K562 (cell line): ENCODE results near the gene MN1. TPM values are rescaled to one million over a fixed set of nuclear protein-coding genes. Genes with fewer than 3 reads are reported as not detected.

Experiments
- ATAC-seq: fragments of 200-7000 bp; cut with Tn5 transposase; 3 replicates; pipeline ENCODE4 v1.9.1; 2020; ENCODE audit warnings: moderate library complexity
- BruUV-seq: library from RNA; stranded (reverse); fragments of 400-500 nt; replicated peaks from 2 replicates; lab custom pipeline; 2021; lab: Mats Ljungman, UMichigan
- CTCF ChIA-PET: fragments of 300-600 bp; formaldehyde crosslinking; extraction: SDS; loops from one replicate; lab custom pipeline; 2021; ENCODE audit warnings: low intra/inter-chr PET ratio; lab: Yijun Ruan, JAX
- POLR2A ChIA-PET: fragments of 300-600, 350-650 bp; sonication (Branson Sonifier 250); formaldehyde crosslinking; extraction: SDS; loops from one replicate; lab custom pipeline; 2021; ENCODE audit warnings: antibody characterized with exemption, inconsistent platforms; lab: Yijun Ruan, JAX
- DNase-seq, 4 experiments: peaks; one replicate each; pipeline versions ENCODE4 v3.0.0 to v3.0.0-alpha.2; 2011 to 2018; ENCODE audit warnings: low spot score in 3 of 4, mixed read lengths in 3 of 4; ENCODE audit errors: extremely low read depth in 1 of 4
- FAIRE-seq: peaks from 2 replicates; lab custom pipeline; 2011; peaks lifted over from hg19 to GRCh38; lab: Jason Lieb, UNC
- H2AFZ ChIP-seq: 2 replicates; pipeline ENCODE4 v1.6.0; 2011; ENCODE audit warnings: low read depth, low read length, control low read depth, inconsistent platforms
- H3K27ac ChIP-seq: fragments of 200-600 bp; 3 replicates; pipeline ENCODE4 v1.8.0; 2011; ENCODE audit warnings: low read depth, mild to moderate bottlenecking, control low read depth, inconsistent platforms, low read length, moderate library complexity, mixed read lengths; ENCODE audit errors: extremely low read depth
- H3K27me3 ChIP-seq, 2 experiments: fragments of 300-600 bp in 1 of 2; 2 replicates in 1 of 2; 3 replicates in 1 of 2; pipeline versions ENCODE4 v1.6.0 to v1.8.0; 2011; ENCODE audit warnings: inconsistent platforms in 2 of 2, low read length in 2 of 2, mild to moderate bottlenecking in 1 of 2, mixed read lengths in 1 of 2, moderate library complexity in 1 of 2; ENCODE audit not compliant: control insufficient read depth in 2 of 2, insufficient read depth in 2 of 2
- H3K36me3 ChIP-seq: fragments of 300-600 bp; 3 replicates; pipeline ENCODE4 v1.8.0; 2011; ENCODE audit warnings: mild to moderate bottlenecking, low read length, inconsistent platforms; ENCODE audit not compliant: control insufficient read depth, insufficient read depth
- H3K4me1 ChIP-seq, 2 experiments: fragments of 200-600 bp in 1 of 2; replicated peaks in 1 of 2; 2 replicates in 1 of 2; 3 replicates in 1 of 2; pipeline versions ENCODE4 v1.5.1 to v1.8.0; 2011; ENCODE audit warnings: inconsistent platforms in 2 of 2, low read length in 2 of 2, mild to moderate bottlenecking in 1 of 2, mixed read lengths in 1 of 2, moderate library complexity in 1 of 2; ENCODE audit not compliant: control insufficient read depth in 2 of 2, insufficient read depth in 2 of 2
- H3K4me2 ChIP-seq: 2 replicates; pipeline ENCODE4 v1.6.1; 2011; ENCODE audit warnings: low read length, control low read depth, inconsistent platforms, mixed read lengths; ENCODE audit not compliant: insufficient read depth
- H3K4me3 ChIP-seq: fragments of 200-600 bp; sonication (generic), shearing (Covaris generic); 2 replicates; pipeline ENCODE4 v1.5.1; 2016; ENCODE audit warnings: control low read depth, inconsistent platforms
- H3K79me2 ChIP-seq: fragments of 200-600 bp; 3 replicates; pipeline ENCODE4 v1.8.0; 2011; ENCODE audit warnings: low read length, inconsistent platforms; ENCODE audit not compliant: control insufficient read depth, insufficient read depth
- H3K9ac ChIP-seq, 2 experiments: 2 replicates each; pipeline versions ENCODE4 v1.6.0 to v1.6.1; 2011; ENCODE audit warnings: low read depth in 2 of 2, low read length in 2 of 2, control low read depth in 1 of 2, inconsistent platforms in 1 of 2, mild to moderate bottlenecking in 1 of 2, mixed read lengths in 1 of 2; ENCODE audit not compliant: insufficient read depth in 1 of 2
- H3K9me1 ChIP-seq: one replicate; pipeline ENCODE4 v1.6.0; 2011; ENCODE audit warnings: inconsistent platforms, mild to moderate bottlenecking, low read length, moderate library complexity; ENCODE audit not compliant: control insufficient read depth, insufficient read depth
- H3K9me3 ChIP-seq: replicated peaks from 2 replicates; pipeline ENCODE4 v1.5.1; 2011; ENCODE audit warnings: low read depth, low read length, inconsistent platforms; ENCODE audit not compliant: control insufficient read depth, insufficient read depth
- H4K20me1 ChIP-seq: replicated peaks from 2 replicates; pipeline ENCODE4 v1.6.1; 2011; ENCODE audit warnings: low read length, inconsistent platforms, mixed read lengths; ENCODE audit not compliant: control insufficient read depth, insufficient read depth
- BRD4 ChIP-seq: fragments of 200-600 bp; sonication (generic); IDR thresholded peaks from 2 replicates; pipeline ENCODE4 v1.6.1; 2017; ENCODE audit warnings: inconsistent platforms
- CBX8 ChIP-seq: fragments of 200-600 bp; sonication (generic); IDR thresholded peaks from 2 replicates; pipeline ENCODE4 v1.6.1; 2012; ENCODE audit warnings: borderline replicate concordance, mixed run types, low read depth, mild to moderate bottlenecking, moderate library complexity, mixed read lengths, low read length, control low read depth, inconsistent platforms; ENCODE audit not compliant: poor library complexity, severe bottlenecking; ENCODE audit errors: extremely low read depth
- CCNT2 ChIP-seq: IDR thresholded peaks from 2 replicates; pipeline ENCODE4 v1.6.1; 2011; ENCODE audit warnings: borderline replicate concordance, low read depth, mild to moderate bottlenecking, moderate library complexity, mixed read lengths, low read length; ENCODE audit not compliant: insufficient read length; ENCODE audit errors: extremely low read depth
- CHD2 ChIP-seq: IDR thresholded peaks from 2 replicates; pipeline ENCODE4 v1.6.1; 2011; ENCODE audit warnings: low read depth, low read length
- FOXP1 ChIP-seq: sonication (generic); formaldehyde crosslinking; IDR thresholded peaks from 2 replicates; pipeline ENCODE4 v1.8.0; 2022; ENCODE audit warnings: mild to moderate bottlenecking, missing genetic modification reagents
- GABPB1 ChIP-seq: sonication (generic); formaldehyde crosslinking; IDR thresholded peaks from 2 replicates; pipeline ENCODE4 v1.8.0; 2022; ENCODE audit warnings: mild to moderate bottlenecking, missing genetic modification reagents
- GTF2E2 ChIP-seq: fragments of 200-800 bp; sonication (Bioruptor generic); IDR thresholded peaks from 2 replicates; pipeline ENCODE4 v1.6.1; 2016; ENCODE audit warnings: missing genetic modification characterization, missing compliant biosample characterization
- HDAC2 ChIP-seq: fragments of 450-650 bp; IDR thresholded peaks from 2 replicates; pipeline ENCODE4 v1.6.1; 2016; ENCODE audit warnings: mild to moderate bottlenecking
- HIVEP1 ChIP-seq: fragments of 250-450 bp; sonication (Bioruptor Pico); IDR thresholded peaks from 2 replicates; pipeline ENCODE4 v1.4.0; 2020; ENCODE audit warnings: mild to moderate bottlenecking
- SNRNP70 ChIP-seq: fragments of 200-400 bp; formaldehyde crosslinking; optimal IDR thresholded peaks from 2 replicates; pipeline ENCODE3; 2017; ENCODE audit warnings: low read depth, low read length
- ZHX1 ChIP-seq: fragments of 150-350 bp; conservative IDR thresholded peaks from 2 replicates; pipeline ENCODE4 v1.6.1; 2014; ENCODE audit warnings: low read length
- ZNF175 ChIP-seq: fragments of 200-800 bp; sonication (Bioruptor generic); IDR thresholded peaks from 2 replicates; pipeline ENCODE4 v1.6.1; 2016; ENCODE audit warnings: low read depth, mild to moderate bottlenecking, missing genetic modification characterization, missing compliant biosample characterization
- ZNF408 ChIP-seq: fragments of 250-450 bp; sonication (Bioruptor Pico); IDR thresholded peaks from 2 replicates; pipeline ENCODE4 v1.4.0; 2020; ENCODE audit warnings: low read depth, mild to moderate bottlenecking, moderate library complexity
- WGBS: fragments of 100-300 bp; shearing (Covaris generic); methylation state at CpG from one replicate; pipeline ENCODE4 v1.1.6; 2016; ENCODE audit warnings: low coverage, mixed read lengths; ENCODE audit not compliant: insufficient coverage; ENCODE audit errors: missing lambda C conversion rate; 5-methylcytosine and 5-hydroxymethylcytosine counted together
- in situ Hi-C: fragments of 300-500 bp; cut with MboI; formaldehyde crosslinking; loops from 4 replicates; pipeline ENCODE4 v1.15.0; 2018; ENCODE audit warnings: inconsistent platforms, mixed read lengths
- intact Hi-C: fragments of 100-400 bp; cut with micrococcal nuclease; formaldehyde crosslinking; loops from 2 replicates; pipeline ENCODE4 v1.14.2; 2022
- polyA plus RNA-seq, 8 experiments: library from polyadenylated mRNA; depleted of rRNA in 4 of 8; stranded (reverse) in 5 of 8; unstranded in 3 of 8; fragments of >200 nt; fragmentation: Nextera tagmentation in 2 of 8; fragmentation: Illumina TruSeq in 1 of 8; extraction: Ambion mirVana in 2 of 8; extraction: Trizol in 1 of 8; gene quantifications; 2 replicates each; pipeline versions ENCODE4 v1.2.1 to v1.2.3, GENCODE V29; 2011 to 2014; ENCODE audit warnings: inconsistent platforms in 1 of 8, missing spikeins in 1 of 8
- total RNA-seq, 7 experiments: library from RNA; depleted of rRNA in 6 of 7; stranded (reverse); fragments of >200 nt in 6 of 7; fragmentation: Illumina TruSeq in 2 of 7; extraction: Trizol in 2 of 7; gene quantifications; 2 replicates each; pipeline versions ENCODE4 v1.2.1 to v1.2.3, GENCODE V29; 2011 to 2021; ENCODE audit warnings: low replicate concordance in 1 of 7

Gene MN1
- total and polyA plus RNA-seq, 9 of the 15 experiments (the other 6 are each of a cell fraction or from before 2014, with no cell fraction given), result under 0.01 to 0.05 (median 0.03) TPM; not detected in 5

GRCh38 chr22:27795053-27795452, 6.5 kb downstream of the MN1 start (continued):
- TF ChIP-seq ZNF408 (CRISPR knock-in tag) (no peak), GTF2E2 (tag) (no peak)

GRCh38 chr22:27794226-27794625, 7.3 kb downstream of the MN1 start:
- no peaks in the 10 kb centered on the region for H3K9me1 ChIP-seq
- H3K27ac ChIP-seq, result no peak overlapping the region
- peaks cover 17 to 27% of the 10 kb centered on the region in 2 experiments; a peak in 4 of 5 replicates for H3K27me3 ChIP-seq
- ChIA-PET POLR2A (interaction anchor here (0.7 kb wide), 1 partner anchor 381 kb away, joined by 3 read pairs; no protein-coding TSS in a partner anchor), CTCF (no interaction called here)
- peaks cover 0 to 7% of the 10 kb centered on the region in 2 experiments; a peak in 2 of 5 replicates for H3K4me1 ChIP-seq
- H3K9me3 ChIP-seq, result no peaks in the 10 kb centered on the region
- no peak overlapping the region for H3K9ac ChIP-seq
- no peak for DNase-seq
- H3K4me2 ChIP-seq, result no peak overlapping the region
- no peaks in the 10 kb centered on the region for H3K79me2 ChIP-seq
- ATAC-seq, result no peak
- intact Hi-C loops (no loop called here), in situ Hi-C loops (no loop called here)
- FAIRE-seq, result no peak
- H2AFZ ChIP-seq, result no peak overlapping the region
- BruUV-seq, result no TSS peak
- H3K4me3 ChIP-seq, result no peak overlapping the region
- no peaks in the 10 kb centered on the region for H3K36me3 ChIP-seq
- 4% methylated on average over 5 of the region's 5 CpGs for WGBS
- no peaks in the 10 kb centered on the region for H4K20me1 ChIP-seq
- TF ChIP-seq HIVEP1 (no peak), ZHX1 (no peak), SNRNP70 (no peak), FOXP1 (CRISPR knock-in tag) (no peak), CHD2 (no peak), CBX8 (no peak), BRD4 (no peak), CCNT2 (no peak), HDAC2 (no peak), ZNF175 (no peak), GABPB1 (CRISPR knock-in tag) (no peak)
